ENCODE measurements around the gene TNS3. TPM values are rescaled to one million over a fixed set of nuclear protein-coding genes. Genes with fewer than 3 reads are reported as not detected.

Gene TNS3
- total RNA-seq, 1 experiment from 2014 or later = 135 TPM

- BruUV-seq (replicated peaks) = no TSS peak
- no peak overlapping the region for H3K27ac Mint-ChIP-seq (ENCODE audit: unreplicated experiment)
- no peaks in the 10 kb centered on the region for H3K27me3 Mint-ChIP-seq (ENCODE audit: unreplicated experiment)
- H3K4me3 Mint-ChIP-seq (ENCODE audit: low read depth, unreplicated experiment) = no peak overlapping the region
- TF ChIP-seq CTCF (IDR thresholded peaks at IDR 0.05; ENCODE audit: unreplicated experiment) = no peak
- H3K4me1 Mint-ChIP-seq (ENCODE audit: low read depth, unreplicated experiment) = no peaks in the 10 kb centered on the region
- no peaks in the 10 kb centered on the region for H3K9me3 Mint-ChIP-seq (ENCODE audit: low read depth, unreplicated experiment)
- CTCF ChIA-PET = no interaction called here
- no peak for DNase-seq
- intact Hi-C loops (cut with micrococcal nuclease; ENCODE audit: unreplicated experiment) = no loop called here
- H3K36me3 Mint-ChIP-seq (ENCODE audit: insufficient read depth, unreplicated experiment) = no peaks in the 10 kb centered on the region
Measured at GRCh38 chr7:47351233-47352154, 230.4 kb downstream of the TNS3 start.

GRCh38 chr7:47350425-47350824 is 231.5 kb downstream of the TNS3 start:
- CTCF ChIA-PET = interaction anchor here (0.5 kb wide), 1 partner anchor 44 kb away, joined by 3 read pairs; no protein-coding TSS in a partner anchor
- TF ChIP-seq CTCF (IDR thresholded peaks at IDR 0.05; ENCODE audit: unreplicated experiment) = no peak
- no TSS peak for BruUV-seq (replicated peaks)
- Mint-ChIP-seq H3K27ac (ENCODE audit: unreplicated experiment) (no peak overlapping the region), H3K36me3 (ENCODE audit: insufficient read depth, unreplicated experiment) (no peaks in the 10 kb centered on the region), H3K4me1 (ENCODE audit: low read depth, unreplicated experiment) (no peaks in the 10 kb centered on the region), H3K27me3 (ENCODE audit: unreplicated experiment) (no peaks in the 10 kb centered on the region), H3K4me3 (ENCODE audit: low read depth, unreplicated experiment) (no peak overlapping the region), H3K9me3 (ENCODE audit: low read depth, unreplicated experiment) (no peaks in the 10 kb centered on the region)
- intact Hi-C loops (cut with micrococcal nuclease; ENCODE audit: unreplicated experiment) = no loop called here
- no peak for DNase-seq

GRCh38 chr7:47349401-47349800 is 232.5 kb downstream of the TNS3 start:
- DNase-seq = no peak
- TF ChIP-seq CTCF (IDR thresholded peaks at IDR 0.05; ENCODE audit: unreplicated experiment) = no peak
- no TSS peak for BruUV-seq (replicated peaks)
- intact Hi-C loops (cut with micrococcal nuclease; ENCODE audit: unreplicated experiment) = no loop called here
- no peaks in the 10 kb centered on the region for H3K36me3 Mint-ChIP-seq (ENCODE audit: insufficient read depth, unreplicated experiment)
- no peaks in the 10 kb centered on the region for H3K27me3 Mint-ChIP-seq (ENCODE audit: unreplicated experiment)
- no peak overlapping the region for H3K27ac Mint-ChIP-seq (ENCODE audit: unreplicated experiment)
- H3K4me1 Mint-ChIP-seq (ENCODE audit: low read depth, unreplicated experiment) = no peaks in the 10 kb centered on the region
- no peak overlapping the region for H3K4me3 Mint-ChIP-seq (ENCODE audit: low read depth, unreplicated experiment)
- H3K9me3 Mint-ChIP-seq (ENCODE audit: low read depth, unreplicated experiment) = no peaks in the 10 kb centered on the region
- CTCF ChIA-PET = no interaction called here

GRCh38 chr7:47347816-47348385 is 234.0 kb downstream of the TNS3 start:
- Mint-ChIP-seq H3K27ac (ENCODE audit: unreplicated experiment) (no peak overlapping the region), H3K9me3 (ENCODE audit: low read depth, unreplicated experiment) (no peaks in the 10 kb centered on the region), H3K4me1 (ENCODE audit: low read depth, unreplicated experiment) (no peaks in the 10 kb centered on the region), H3K27me3 (ENCODE audit: unreplicated experiment) (no peaks in the 10 kb centered on the region), H3K36me3 (ENCODE audit: insufficient read depth, unreplicated experiment) (peaks cover 6% of the 10 kb centered on the region), H3K4me3 (ENCODE audit: low read depth, unreplicated experiment) (no peak overlapping the region)
- no TSS peak for BruUV-seq (replicated peaks)
- no peak for TF ChIP-seq CTCF (IDR thresholded peaks at IDR 0.05; ENCODE audit: unreplicated experiment)
- no peak for DNase-seq
- intact Hi-C loops (cut with micrococcal nuclease; ENCODE audit: unreplicated experiment) = no loop called here
- CTCF ChIA-PET = no interaction called here
